Activated effector memory CD4-positive, alpha-beta T cell treated with anti-CD3 and anti-CD28 coated beads, Interleukin-2, amount 50 U/mL, for 16 hours (primary cell): ENCODE measurements around the gene LGMN.

Experiments
- DNase-seq: peaks from one replicate; pipeline ENCODE4 v3.0.0-alpha.2; 2020

The LGMN gene

DNA sequence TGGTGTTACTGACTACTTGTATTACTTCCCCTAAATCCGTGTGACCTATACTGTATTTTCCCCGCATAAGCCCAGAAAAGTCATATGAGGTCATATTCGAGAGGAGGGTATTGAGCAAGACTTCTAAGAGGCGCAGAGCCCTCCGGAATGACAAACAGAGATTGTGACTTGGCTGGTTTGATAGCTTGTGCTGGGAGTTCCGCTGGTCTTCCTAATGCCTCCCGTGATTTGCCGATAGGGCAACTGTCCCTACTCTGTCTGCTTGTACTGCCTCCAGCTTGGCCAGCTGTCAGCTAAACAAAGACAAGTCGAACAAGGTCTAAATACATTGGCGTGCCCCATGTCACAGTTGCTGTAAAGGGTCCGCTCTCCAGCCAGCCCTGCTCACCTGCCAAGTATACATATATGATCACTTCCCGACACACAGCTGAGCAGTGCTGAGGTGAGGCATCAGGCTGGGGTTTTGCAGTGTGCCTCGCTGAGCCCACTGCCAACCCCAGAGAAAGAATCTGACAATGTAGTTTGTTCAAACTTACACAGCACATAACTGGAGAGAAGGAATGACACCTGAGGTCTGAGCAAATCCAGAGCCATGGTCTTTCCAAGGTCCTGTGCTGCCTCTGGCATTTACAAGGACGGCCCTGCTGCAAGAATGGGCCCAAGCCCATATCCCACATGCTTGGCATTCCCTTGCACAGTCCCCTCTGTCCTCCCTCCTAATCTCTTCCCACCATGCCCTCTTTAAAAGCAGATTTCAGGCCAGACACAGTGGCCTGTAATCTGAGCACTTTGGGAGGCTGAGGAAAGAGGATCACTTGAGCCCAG is 23.7 kb downstream of the LGMN start:
- DNase-seq: no peak

DNA sequence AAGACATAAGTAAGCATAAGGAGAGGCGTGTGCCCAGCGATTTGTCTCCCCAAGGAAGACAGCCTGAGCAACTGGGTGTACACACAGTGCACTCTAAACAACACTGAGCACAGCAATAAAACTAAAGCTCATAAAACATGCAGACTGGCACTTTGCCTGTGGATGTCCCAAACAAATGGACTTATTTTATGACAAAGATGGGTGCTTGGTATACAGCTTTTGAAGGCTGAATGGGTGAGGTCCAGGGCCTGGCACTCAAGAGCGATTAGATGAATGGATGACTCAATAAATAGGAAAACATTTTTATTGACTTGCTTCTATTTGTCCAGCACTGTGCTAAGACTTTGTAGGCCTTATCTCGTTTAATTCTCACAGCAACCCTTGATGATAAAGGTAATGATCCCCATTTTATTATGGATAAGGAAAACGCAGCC is 28.5 kb downstream of the LGMN start:
- DNase-seq: no peak

DNA sequence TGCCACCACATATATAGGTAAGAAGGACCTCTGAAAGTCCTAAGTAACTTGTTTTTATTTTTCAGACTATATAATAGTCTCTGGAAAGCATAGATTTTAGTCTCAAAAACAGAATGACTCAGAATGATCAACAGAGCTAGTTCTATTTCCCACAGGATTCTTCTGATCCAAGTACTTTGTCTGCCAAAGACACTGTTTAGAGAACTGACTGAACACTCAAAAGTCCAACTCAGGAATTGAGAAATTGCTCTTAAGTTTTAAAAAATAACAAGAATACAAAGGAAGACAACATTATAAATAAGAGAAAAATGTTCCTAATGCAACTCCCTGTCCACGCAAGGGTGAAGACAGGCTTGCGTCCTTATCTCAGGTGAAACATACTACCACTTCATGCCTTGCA is 29.0 kb downstream of the LGMN start:
- no peak for DNase-seq

DNA sequence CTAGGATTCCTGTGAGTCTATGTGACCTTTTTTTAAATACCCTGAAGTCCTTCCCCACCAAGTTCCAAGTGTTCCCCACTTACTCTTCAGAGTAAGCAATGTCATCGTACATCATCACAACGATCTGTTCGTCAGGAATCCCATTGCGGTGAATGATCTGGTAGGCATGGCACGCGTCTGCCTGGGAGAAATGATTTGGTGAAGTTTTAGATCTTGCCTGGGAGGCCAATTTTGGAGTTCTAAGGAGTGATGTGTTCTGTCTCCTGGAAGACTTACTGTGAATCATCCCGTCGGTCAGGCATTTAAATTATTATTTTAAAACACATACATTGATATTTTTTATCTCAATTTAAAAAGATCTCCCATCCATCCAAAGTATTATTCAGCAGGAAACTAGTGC is 29.8 kb downstream of the LGMN start:
- DNase-seq: no peak

DNA sequence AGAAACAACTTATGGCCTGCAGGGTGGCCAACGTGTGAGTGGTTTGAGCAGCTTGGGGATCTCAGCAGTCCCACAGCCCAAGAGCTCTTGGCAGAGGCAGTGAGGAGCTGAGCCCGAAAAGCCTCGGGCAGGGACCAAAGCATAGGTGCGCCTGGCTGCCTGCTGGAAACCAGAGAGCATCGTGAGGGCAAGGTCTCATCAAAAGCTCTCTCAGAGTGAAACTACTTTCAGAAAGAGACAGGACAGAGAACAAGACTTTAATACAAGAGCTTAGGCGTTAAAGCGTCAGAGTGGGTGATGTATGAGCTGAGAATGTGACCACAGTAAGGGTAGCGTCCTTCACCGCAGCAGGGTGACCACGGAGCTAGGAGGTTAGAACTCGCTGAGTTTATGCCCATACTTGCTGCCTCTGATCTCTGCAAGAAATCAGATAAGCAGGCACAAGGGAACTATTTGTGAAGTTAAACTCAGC is 30.8 kb downstream of the LGMN start:
- DNase-seq: no peak

DNA sequence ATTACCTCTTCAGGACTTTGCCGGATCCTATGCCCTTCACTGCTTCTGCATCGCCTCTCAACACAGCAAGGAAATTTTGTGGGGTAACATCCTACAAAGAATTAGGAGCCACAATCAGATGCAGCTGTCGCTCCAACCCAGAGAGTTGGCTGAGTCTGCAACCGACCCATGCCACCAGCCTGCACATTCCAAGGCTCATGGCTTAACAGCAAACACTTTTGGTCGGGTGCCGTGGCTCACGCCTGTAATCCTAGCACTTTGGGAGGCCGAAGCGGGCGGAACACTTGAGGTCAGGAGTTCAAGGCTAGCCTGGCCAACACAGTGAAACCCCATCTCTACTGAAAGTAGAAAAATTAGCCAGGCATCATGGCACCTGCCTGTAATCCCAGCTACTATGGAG is 32.3 kb downstream of the LGMN start:
- no peak for DNase-seq

DNA sequence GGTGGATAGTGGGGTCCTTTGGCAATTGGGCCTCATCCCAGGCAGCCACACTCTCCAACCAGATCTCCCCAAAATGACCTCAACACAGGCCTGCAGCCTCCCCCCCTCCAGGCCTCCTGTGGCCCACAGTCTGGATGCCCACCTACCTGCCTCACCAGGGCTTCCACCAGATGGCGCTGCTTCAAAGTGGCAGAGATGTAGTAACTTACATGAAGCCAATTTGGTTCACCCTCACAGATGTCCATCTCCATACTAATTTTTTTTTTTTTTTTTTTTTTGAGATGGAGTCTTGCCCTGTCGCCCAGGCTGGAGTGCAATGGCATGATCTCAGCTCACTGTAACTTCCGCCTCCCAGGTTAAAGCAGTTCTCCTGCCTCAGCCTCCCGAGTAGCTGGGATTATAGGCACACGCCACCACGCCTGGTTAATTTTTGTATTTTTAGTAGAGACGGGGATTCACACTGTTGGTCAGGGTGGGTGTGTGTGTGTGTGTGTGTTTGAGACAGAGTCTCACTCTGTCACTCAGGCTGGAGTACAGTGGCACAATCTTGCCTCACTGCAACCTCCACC is 33.6 kb downstream of the LGMN start:
- DNase-seq: peak; percentile 93

DNA sequence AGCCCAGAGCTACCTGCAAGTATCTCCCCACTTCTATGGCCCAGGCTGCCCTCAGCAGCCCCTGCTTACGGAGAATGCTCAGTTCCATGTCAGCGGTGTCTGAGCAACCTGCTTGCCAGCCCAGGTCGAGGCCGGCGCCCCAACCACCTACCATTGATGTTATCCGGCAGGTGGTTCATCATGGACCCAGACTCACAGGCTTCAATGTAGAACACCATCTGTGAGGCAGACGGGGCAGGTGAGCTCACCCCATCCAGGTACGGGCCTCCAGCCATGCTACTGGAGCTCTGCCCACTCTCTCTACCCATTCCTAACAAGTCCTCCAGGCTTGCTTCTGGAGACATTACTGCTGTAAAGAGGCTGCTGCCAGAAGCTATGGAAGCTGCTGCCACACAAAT is 35.8 kb downstream of the LGMN start:
- DNase-seq: no peak

DNA sequence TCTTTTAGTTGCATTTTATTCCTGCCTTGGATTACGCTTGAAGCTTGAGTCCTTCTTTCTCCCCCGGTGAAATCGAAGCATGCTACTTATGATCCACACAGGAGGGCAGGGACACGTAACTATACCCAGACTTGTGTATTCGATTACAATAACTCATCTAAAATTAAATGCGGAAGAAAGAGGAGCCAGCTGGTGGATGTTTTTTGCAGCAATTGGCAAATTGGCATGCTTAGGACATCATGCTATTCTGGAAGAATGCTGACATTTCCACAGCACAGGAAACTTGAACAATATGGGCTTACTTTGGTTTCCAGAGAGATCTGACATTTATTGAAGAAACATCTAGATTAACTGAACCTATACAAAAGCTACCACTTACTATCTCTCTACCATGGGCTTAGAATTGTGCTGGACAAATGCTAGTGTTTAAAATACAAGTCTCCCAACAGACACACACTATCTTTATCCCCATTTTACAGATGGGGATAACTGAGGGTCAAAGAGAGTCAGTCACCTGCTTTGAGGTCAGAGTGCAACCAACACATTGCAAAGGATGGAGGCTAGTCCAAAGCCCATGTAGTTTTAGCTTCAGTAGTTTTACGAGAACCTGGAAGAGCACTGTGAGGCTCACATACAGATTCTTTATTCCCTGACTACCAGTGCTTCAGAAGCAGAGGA is 36.3 kb downstream of the LGMN start:
- DNase-seq: no peak

DNA sequence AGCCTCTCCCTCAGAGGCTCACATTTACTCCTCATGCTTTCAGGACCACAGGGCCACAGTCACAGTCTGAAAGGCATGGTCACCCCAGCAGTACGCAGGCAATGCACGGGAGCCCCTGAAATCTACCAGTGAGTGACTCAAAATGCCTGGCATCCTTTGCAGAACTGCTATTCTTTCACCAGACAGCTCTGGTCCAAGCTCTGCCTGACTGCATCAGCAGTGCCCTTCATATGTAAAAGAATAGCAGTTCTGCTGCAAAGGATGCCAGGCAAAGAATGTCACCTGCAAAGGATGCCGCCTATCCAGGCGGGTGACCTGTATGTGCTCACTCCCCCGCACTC is 38.5 kb downstream of the LGMN start:
- no peak for DNase-seq

DNA sequence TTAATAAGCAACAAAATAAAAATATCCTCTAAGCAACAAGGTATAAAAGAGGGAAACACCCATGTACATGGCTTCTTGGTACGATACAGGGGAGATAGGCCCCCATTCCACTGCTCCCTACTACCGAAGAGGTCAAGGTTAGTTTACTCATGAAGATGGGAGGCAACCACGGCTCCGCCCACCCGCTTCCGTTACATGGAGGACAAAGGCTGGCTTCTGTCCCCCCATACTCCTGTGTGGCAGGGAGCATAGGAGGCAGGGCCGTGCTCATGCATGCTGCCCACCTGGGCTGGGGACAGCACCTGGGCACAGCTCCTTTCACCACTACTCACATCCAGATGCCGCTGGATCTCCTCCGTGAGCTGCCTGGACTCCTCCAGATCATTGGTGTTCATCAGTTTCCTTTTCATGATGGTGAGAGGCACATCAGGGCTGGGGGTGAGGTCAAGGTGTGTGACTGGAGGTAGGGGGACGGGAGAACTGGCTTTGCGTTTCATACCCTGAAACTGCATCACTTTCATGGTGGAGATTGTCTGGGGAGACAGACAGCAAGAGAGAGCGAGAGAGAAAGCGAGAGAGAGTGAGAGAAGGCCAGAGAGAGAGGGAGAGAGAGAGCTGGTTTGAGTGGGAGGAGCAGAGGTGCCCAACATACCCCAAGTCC is 39.0 kb downstream of the LGMN start:
- DNase-seq: no peak

DNA sequence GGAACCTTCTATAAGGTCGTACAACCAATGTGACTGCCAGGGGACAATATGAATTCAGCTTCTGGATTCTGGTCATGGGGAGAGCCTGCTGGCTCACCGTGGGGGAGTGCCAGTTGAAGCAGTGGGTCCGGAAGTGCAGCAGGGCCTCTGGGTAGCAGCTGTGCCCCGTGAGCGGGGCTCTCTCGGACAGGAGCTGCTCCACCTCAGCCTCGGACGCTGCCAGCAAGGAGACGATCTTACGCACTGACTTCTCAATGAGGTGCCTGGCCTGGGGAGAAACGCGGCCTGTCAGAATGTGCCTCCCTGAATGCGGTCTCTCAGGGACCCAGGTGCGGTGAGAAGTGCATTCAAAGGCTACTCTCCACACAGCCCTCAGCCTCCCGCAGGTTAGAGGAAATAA is 42.0 kb downstream of the LGMN start:
- DNase-seq: no peak

DNA sequence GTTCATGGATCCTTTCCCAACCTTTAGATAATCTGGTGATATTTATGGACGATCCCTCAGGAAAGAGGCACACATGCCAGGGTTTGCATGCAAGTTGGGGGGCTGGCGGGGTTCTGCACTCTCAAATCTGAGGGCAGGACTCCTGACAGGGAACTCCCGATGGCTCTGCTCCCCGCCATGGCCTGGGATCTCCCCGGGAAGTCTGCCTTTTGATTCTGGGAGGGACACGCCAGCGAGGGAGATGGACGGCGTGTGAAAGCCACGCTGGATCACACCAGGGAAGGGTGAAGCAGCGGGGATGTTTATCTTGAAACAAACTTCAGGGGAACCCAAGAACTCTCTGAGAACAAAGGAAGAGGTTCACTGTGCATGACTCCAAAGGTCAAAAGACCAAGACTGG is 43.6 kb downstream of the LGMN start:
- DNase-seq: no peak

DNA sequence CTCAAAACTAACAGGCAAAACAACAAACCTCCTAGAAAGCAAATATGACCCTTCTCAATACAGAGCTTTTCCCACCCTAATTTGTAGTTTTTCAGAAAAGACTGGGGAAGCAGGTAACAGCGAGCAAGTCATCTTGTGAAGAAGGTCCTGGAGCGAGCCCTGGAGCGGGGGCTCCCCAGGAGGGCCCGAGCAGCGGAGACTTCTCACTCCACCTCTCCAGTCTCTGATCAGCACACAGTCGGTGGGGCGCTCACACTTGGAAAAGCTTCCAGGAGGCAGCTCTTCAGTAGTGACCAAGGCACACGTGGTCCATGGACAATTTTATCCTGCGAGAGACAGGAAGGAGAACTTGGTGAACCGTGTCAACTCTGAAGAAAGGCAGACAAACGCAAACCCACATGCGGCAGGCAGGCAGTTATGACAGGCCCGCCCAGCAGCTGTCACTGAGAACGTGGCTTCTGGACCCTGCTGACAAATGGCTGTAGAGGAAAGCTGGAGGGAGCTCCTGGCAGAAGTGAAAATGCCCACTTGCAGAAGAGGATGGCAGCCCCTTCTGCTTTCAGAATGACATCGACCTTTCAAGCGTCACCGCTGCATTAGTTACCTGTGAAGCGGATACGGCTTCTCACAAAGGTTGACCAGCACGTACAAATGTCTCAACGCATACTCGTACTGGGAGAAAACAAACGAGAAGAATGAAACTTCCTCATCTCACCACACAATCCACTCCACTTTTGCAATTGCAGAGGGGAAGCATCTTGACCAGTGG is 44.2 kb downstream of the LGMN start:
- DNase-seq: no peak

DNA sequence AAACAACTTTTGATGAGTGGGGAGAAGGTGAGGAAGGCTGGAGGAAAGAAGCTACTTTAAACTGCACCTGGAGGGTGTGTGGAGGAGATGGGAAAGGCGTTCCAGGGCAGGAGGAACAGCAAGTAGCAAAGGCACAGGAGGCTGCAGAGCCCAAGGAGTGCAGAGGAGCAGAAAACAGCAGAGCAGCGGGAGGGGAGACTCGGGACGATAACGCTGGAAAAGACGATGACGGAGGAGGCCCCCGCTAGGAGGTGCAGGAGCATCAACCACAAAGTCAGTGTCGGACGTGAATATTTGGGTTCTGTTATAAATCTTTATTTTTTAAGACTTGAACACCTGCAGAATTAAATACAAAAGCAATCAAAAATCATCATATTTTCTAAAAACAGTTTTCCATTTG is 44.9 kb downstream of the LGMN start:
- no peak for DNase-seq

DNA sequence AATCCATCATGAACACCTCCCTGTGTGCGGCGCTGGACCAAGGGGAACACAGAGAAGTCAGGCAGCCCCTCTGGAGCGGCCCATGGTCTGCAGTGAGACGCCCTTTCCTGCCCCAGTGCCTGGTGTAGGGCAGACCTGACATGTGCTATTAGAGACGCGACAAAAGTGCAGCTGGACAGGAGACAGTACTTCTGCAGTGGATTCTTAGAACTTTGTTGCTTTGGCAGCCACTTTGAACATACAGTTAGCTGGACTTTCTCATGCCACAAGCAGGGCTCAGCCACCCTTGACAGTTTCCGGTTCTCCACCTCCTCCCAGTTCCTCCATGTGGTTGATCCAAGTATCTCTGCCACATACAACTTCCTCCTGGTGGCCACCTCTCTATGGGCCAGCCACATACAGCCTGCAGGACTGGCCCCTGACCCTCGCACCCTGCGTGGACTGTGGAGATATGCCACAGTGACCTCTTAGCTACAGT is 45.9 kb downstream of the LGMN start:
- no peak for DNase-seq

DNA sequence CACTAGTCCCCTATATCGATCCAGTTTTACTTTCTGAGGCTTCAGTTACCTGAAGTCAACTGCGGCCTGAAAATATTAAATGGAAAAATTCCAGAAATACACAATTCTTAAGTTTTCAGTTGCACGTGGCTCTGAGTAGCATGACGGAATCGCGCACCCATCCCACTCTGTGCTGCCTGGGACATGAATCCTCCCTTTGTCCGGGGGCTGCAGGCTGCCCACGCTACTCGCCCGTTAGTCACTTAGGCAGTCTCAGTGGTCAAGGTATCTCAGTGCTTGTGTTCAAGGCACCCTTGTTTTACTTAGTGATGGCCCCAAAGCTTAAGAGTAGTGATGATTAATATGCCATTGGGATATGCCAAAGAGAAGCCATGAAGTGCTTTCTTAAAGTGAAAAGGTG is 46.6 kb downstream of the LGMN start:
- DNase-seq: no peak

DNA sequence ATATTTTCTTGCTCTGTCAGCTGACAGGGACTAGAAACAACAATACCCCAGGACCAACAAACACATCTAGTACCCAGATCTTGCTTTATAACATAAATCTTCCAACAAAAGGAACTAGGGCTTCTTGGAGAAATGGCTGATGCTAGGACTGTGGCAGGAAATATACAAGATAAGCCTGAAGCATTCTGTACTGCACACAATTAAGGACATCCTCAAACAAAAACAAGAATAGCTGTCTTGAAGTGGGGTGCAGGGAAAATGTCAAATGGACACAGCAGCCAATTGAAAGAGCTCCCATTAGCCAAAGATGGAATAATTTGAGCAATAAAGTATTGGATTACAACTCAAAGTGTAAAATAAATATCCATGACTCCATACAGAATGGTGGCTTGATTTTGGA is 50.0 kb downstream of the LGMN start:
- no peak for DNase-seq

DNA sequence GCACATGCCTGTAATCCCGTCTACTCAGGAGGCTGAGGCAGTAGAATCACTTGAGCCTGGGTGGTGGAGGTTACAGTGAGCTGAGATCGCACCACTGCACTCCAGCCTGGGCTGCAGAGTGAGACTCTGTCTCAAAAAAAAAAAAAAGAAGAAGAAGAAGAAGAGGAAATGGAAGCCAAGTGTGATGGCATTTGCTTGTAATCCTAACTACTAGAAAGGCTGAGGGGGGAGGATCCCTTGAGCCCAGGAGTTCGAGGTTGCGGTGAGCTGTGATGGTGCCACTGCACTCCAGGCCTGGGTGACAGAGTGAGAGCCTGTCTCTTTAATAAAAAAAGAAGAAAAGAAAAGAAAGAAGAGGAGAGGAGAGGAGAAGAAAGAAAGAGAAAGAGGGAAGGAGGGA is 52.1 kb downstream of the LGMN start:
- peak; percentile 13 for DNase-seq

DNA sequence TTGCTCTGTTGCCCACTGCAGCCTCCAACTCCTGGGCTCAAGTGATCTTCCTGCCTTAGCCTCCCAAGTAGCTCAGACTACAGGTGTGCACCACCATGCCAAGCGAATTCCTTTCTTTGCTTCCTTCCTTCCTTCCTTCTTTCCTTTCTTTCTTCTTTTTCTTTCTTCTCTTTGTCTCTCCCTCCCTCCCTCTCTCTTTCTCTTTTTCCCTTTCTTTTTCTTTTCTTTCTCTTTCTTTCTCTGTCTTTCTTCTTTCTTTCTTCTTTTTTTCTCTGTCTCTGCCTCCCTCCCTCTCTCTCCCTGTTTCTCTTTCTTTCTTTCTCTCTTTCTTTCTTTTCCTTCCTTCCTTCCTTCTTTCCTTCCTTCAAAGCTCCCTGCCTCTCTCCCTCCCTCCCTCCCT is 52.9 kb downstream of the LGMN start:
- no peak for DNase-seq

DNA sequence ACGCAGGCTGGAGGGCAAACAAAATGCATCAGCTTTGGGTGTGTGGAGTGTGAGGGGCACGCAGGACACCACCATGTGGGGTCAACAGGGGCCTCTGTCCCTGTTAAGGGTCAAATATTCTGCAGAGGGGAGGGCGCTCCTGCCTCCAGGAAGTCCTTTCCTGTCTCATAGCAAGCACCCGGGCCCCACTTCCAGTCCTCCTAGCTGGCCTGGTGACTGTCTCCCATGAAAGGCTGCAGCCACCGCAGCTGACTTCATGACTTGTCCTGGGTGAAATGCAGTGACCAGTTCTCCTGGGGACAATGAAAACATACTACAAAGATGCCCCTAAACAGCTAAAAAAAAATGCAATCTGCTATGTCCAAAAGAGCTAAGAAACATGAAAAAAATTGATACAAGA is 53.6 kb downstream of the LGMN start:
- peak; percentile 56 for DNase-seq

DNA sequence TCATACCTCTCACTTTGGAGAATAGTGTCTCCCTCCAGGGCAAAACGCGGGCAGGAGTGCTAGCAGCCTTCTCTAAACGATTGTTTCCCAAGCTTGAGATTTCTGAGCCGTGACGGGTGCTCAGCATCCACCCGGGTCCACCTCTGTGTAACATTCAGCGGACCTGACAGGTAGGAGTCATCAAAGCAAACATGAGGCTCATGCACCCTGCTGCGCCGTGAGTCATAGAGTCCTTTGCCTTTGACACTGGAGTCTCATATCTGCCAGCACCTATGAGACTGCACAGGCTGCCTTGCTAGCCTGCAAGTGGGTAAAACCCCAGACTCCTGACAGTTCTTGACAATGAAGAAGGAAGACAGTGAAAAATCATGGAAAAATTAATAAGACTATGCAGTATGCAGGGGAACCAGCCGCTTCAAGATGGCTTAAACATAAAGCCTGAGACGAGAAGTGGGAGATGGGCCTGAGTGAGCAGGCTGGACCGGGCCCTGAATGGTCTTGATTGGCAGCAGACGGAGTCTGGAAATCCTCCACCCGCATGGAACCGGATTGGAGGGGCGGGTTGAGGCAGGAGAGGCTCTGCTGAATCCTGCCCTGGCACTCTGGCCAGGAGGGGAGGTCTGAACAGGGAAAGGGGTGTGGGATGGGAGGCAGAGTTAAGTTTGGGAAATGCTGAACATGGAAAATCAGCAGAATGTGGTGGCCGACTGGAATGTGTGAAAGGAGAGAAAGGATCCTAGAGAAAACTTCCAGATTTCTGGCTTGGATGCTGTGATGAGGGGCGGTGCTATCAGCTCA is 54.2 kb downstream of the LGMN start:
- peak; percentile 58 for DNase-seq
